ENCODE data around the gene GRIP2. TPM values are rescaled to one million over a fixed set of nuclear protein-coding genes. Genes with fewer than 3 reads are reported as not detected.

Gene GRIP2
- polyA plus RNA-seq, 1 experiment: not detected

- CTCF ChIA-PET: no interaction called here
- Histone ChIP-seq H3K27ac (ENCODE audit: low read depth, low read length) (no peak overlapping the region), H3K27me3 (ENCODE audit: control insufficient read depth, insufficient read depth, low read length) (peaks cover 24% of the 10 kb centered on the region), H3K4me3 (ENCODE audit: low read depth, low read length) (no peak overlapping the region), H3K9me3 (ENCODE audit: control insufficient read depth, insufficient read depth, low read length) (no peaks in the 10 kb centered on the region)
- DNase-seq (ENCODE audit: low read depth, low spot score): no peak
- no peak for TF ChIP-seq CTCF (IDR thresholded peaks at IDR 0.05; ENCODE audit: low read depth, low read length)
- POLR2A ChIA-PET: no interaction called here
These were observed 43.5 kb upstream of the GRIP2 start for GRCh38 chr3:14583548-14584091.

GRCh38 chr3:14582045-14582410 lies 41.9 kb upstream of the GRIP2 start:
- ChIA-PET CTCF (no interaction called here), POLR2A (no interaction called here)
- H3K27ac ChIP-seq (ENCODE audit: low read depth, low read length): no peak overlapping the region
- TF ChIP-seq CTCF (IDR thresholded peaks at IDR 0.05; ENCODE audit: low read depth, low read length): no peak
- peaks cover 26% of the 10 kb centered on the region for H3K27me3 ChIP-seq (ENCODE audit: control insufficient read depth, insufficient read depth, low read length)
- DNase-seq (ENCODE audit: low read depth, low spot score): no peak
- no peak overlapping the region for H3K4me3 ChIP-seq (ENCODE audit: low read depth, low read length)
- H3K9me3 ChIP-seq (ENCODE audit: control insufficient read depth, insufficient read depth, low read length): no peaks in the 10 kb centered on the region

GRCh38 chr3:14581334-14582044 lies 41.3 kb upstream of the GRIP2 start:
- no peak for DNase-seq (ENCODE audit: low read depth, low spot score)
- Histone ChIP-seq H3K9me3 (ENCODE audit: control insufficient read depth, insufficient read depth, low read length) (no peaks in the 10 kb centered on the region), H3K4me3 (ENCODE audit: low read depth, low read length) (no peak overlapping the region), H3K27ac (ENCODE audit: low read depth, low read length) (no peak overlapping the region), H3K27me3 (ENCODE audit: control insufficient read depth, insufficient read depth, low read length) (peaks cover 26% of the 10 kb centered on the region)
- no peak for TF ChIP-seq CTCF (IDR thresholded peaks at IDR 0.05; ENCODE audit: low read depth, low read length)
- POLR2A ChIA-PET: no interaction called here
- CTCF ChIA-PET: no interaction called here

GRCh38 chr3:14577897-14578296 lies 37.8 kb upstream of the GRIP2 start:
- peaks cover 17% of the 10 kb centered on the region for H3K27me3 ChIP-seq (ENCODE audit: control insufficient read depth, insufficient read depth, low read length)
- H3K4me3 ChIP-seq (ENCODE audit: low read depth, low read length): no peak overlapping the region
- ChIA-PET CTCF (interaction anchor here (0.8 to 1.2 kb wide), 3 partner anchors 28 to 344 kb away, joined by 3 to 5 read pairs (median 3); no protein-coding TSS in a partner anchor), POLR2A (no interaction called here)
- no peak overlapping the region for H3K27ac ChIP-seq (ENCODE audit: low read depth, low read length)
- no peak for TF ChIP-seq CTCF (IDR thresholded peaks at IDR 0.05; ENCODE audit: low read depth, low read length)
- no peak for DNase-seq (ENCODE audit: low read depth, low spot score)
- no peaks in the 10 kb centered on the region; the same call in 1 of the 2 replicates for H3K9me3 ChIP-seq (ENCODE audit: control insufficient read depth, insufficient read depth, low read length)

GRCh38 chr3:14576163-14576562 lies 36.0 kb upstream of the GRIP2 start:
- no peak for TF ChIP-seq CTCF (IDR thresholded peaks at IDR 0.05; ENCODE audit: low read depth, low read length)
- Histone ChIP-seq H3K4me3 (ENCODE audit: low read depth, low read length) (no peak overlapping the region), H3K27me3 (ENCODE audit: control insufficient read depth, insufficient read depth, low read length) (peaks cover 17% of the 10 kb centered on the region), H3K9me3 (ENCODE audit: control insufficient read depth, insufficient read depth, low read length) (no peaks in the 10 kb centered on the region; the same call in 1 of the 2 replicates), H3K27ac (ENCODE audit: low read depth, low read length) (no peak overlapping the region)
- POLR2A ChIA-PET: no interaction called here
- CTCF ChIA-PET: no interaction called here
- DNase-seq (ENCODE audit: low read depth, low spot score): no peak

Measured in AG04450 (cell line).